CD8-positive, alpha-beta memory T cell (primary cell): ENCODE results near the gene FERMT2. TPM values are rescaled to one million over a fixed set of nuclear protein-coding genes. Genes with fewer than 3 reads are reported as not detected.

Source experiments
- CTCF ChIA-PET: fragments of 350-600 bp; sonication (Branson Sonifier 250); formaldehyde crosslinking; loops from one replicate; lab custom pipeline; 2021; ENCODE audit warnings: antibody characterized with exemption; lab: Charles Lee
- POLR2A ChIA-PET: fragments of 350-600 bp; sonication (Branson Sonifier 250); formaldehyde crosslinking; loops from one replicate; lab custom pipeline; 2021; ENCODE audit warnings: antibody characterized with exemption; lab: Charles Lee
- DNase-seq, 5 donors: peaks; one replicate each; pipeline versions ENCODE4 v3.0.0 to v3.0.0-alpha.2; 2020 to 2022; ENCODE audit warnings: mixed read lengths in 1 of 5
- H3K27ac ChIP-seq: one replicate; pipeline ENCODE4 v1.7.0; 2013; ENCODE audit warnings: low read depth, mild to moderate bottlenecking, low read length, moderate library complexity
- H3K27me3 ChIP-seq: 2 replicates; pipeline ENCODE4 v1.7.0; 2013; ENCODE audit warnings: low read length, mild to moderate bottlenecking; ENCODE audit not compliant: insufficient read depth, poor library complexity, severe bottlenecking
- H3K36me3 ChIP-seq: 2 replicates; pipeline ENCODE4 v1.7.0; 2013; ENCODE audit warnings: mild to moderate bottlenecking, low read length, moderate library complexity; ENCODE audit not compliant: insufficient read depth
- H3K4me1 ChIP-seq: 2 replicates; pipeline ENCODE4 v1.7.0; 2013; ENCODE audit warnings: mild to moderate bottlenecking, low read length, moderate library complexity; ENCODE audit not compliant: insufficient read depth
- H3K4me3 ChIP-seq: 2 replicates; pipeline ENCODE4 v1.7.0; 2013; ENCODE audit warnings: mild to moderate bottlenecking, low read length
- H3K9me3 ChIP-seq: 2 replicates; pipeline ENCODE4 v1.7.0; 2013; ENCODE audit warnings: mild to moderate bottlenecking, low read length
- H3K27ac Mint-ChIP-seq, 8 donors: one replicate each; pipeline ENCODE4 v1.8.0; 2020 to 2021; ENCODE audit warnings: mixed read lengths in 8 of 8, mild to moderate bottlenecking in 6 of 8, inconsistent platforms in 3 of 8, moderate library complexity in 3 of 8
- H3K27me3 Mint-ChIP-seq, 2 donors: one replicate each; pipeline ENCODE4 v1.8.0; 2020 to 2021; ENCODE audit warnings: mixed read lengths in 2 of 2, mild to moderate bottlenecking in 1 of 2, moderate library complexity in 1 of 2
- H3K36me3 Mint-ChIP-seq, 3 donors: one replicate each; pipeline ENCODE4 v1.8.0; 2020 to 2021; ENCODE audit warnings: mixed read lengths in 3 of 3, inconsistent platforms in 1 of 3, mild to moderate bottlenecking in 1 of 3
- H3K4me1 Mint-ChIP-seq, 3 donors: one replicate each; pipeline ENCODE4 v1.8.0; 2020 to 2021; ENCODE audit warnings: mixed read lengths in 3 of 3, inconsistent platforms in 1 of 3, mild to moderate bottlenecking in 1 of 3
- H3K4me3 Mint-ChIP-seq, 7 donors: one replicate each; pipeline ENCODE4 v1.8.0; 2020 to 2021; ENCODE audit warnings: mixed read lengths in 7 of 7, mild to moderate bottlenecking in 6 of 7, moderate library complexity in 4 of 7, inconsistent platforms in 2 of 7
- H3K9me3 Mint-ChIP-seq, 5 donors: one replicate each; pipeline ENCODE4 v1.8.0; 2020 to 2022; ENCODE audit warnings: mixed read lengths in 5 of 5, mild to moderate bottlenecking in 3 of 5, moderate library complexity in 2 of 5, inconsistent platforms in 1 of 5
- polyA plus RNA-seq: library from polyadenylated mRNA; unstranded; fragments of 300-500 nt; fragmentation: Illumina TruSeq; gene quantifications from one replicate; pipeline ENCODE4 v1.2.3, GENCODE V29; 2021
- total RNA-seq, 2 experiments: library from RNA; stranded (reverse); gene quantifications; one replicate each; pipeline ENCODE4 v1.2.3, GENCODE V29; 2021

The FERMT2 gene
- total and polyA plus RNA-seq, 3 experiments from 2014 or later, result 0.51 to 1.7 (median 0.93) TPM

- H3K4me1 Mint-ChIP-seq, result no peaks in the 10 kb centered on the region
- Histone ChIP-seq H3K4me1 (no peaks in the 10 kb centered on the region), H3K27me3 (no peaks in the 10 kb centered on the region), H3K36me3 (no peaks in the 10 kb centered on the region), H3K9me3 (no peaks in the 10 kb centered on the region), H3K4me3 (no peak overlapping the region), H3K27ac (no peak overlapping the region)
- H3K27ac Mint-ChIP-seq, result no peak overlapping the region
- DNase-seq, result no peak
- H3K4me3 Mint-ChIP-seq, result no peak overlapping the region
- H3K9me3 Mint-ChIP-seq, result no peaks in the 10 kb centered on the region
- POLR2A ChIA-PET, result no interaction called here
- H3K27me3 Mint-ChIP-seq, result peaks cover 0 to 26% of the 10 kb centered on the region in 2 donors
- H3K36me3 Mint-ChIP-seq, result no peaks in the 10 kb centered on the region
- CTCF ChIA-PET, result no interaction called here
Observed at GRCh38 chr14:52937869-52938268, 13.0 kb downstream of the FERMT2 start.

GRCh38 chr14:52937306-52937705, 13.5 kb downstream of the FERMT2 start:
- Mint-ChIP-seq H3K36me3 (no peaks in the 10 kb centered on the region), H3K4me3 (no peak overlapping the region), H3K4me1 (no peaks in the 10 kb centered on the region), H3K27ac (no peak overlapping the region), H3K9me3 (no peaks in the 10 kb centered on the region), H3K27me3 (peaks cover 0 to 26% of the 10 kb centered on the region in 2 donors)
- Histone ChIP-seq H3K4me1 (no peaks in the 10 kb centered on the region), H3K36me3 (no peaks in the 10 kb centered on the region), H3K9me3 (no peaks in the 10 kb centered on the region), H3K27ac (no peak overlapping the region), H3K4me3 (no peak overlapping the region), H3K27me3 (no peaks in the 10 kb centered on the region)
- ChIA-PET POLR2A (no interaction called here), CTCF (interaction anchor here (0.6 kb wide), 1 partner anchor 112 kb away, joined by 3 read pairs; no protein-coding TSS in a partner anchor)
- DNase-seq, result no peak

- Histone ChIP-seq H3K27ac (no peak overlapping the region), H3K9me3 (no peaks in the 10 kb centered on the region), H3K27me3 (no peaks in the 10 kb centered on the region), H3K36me3 (no peaks in the 10 kb centered on the region), H3K4me1 (no peaks in the 10 kb centered on the region), H3K4me3 (no peak overlapping the region)
- Mint-ChIP-seq H3K36me3 (no peaks in the 10 kb centered on the region), H3K4me1 (no peaks in the 10 kb centered on the region), H3K4me3 (no peak overlapping the region), H3K27me3 (peaks cover 0 to 26% of the 10 kb centered on the region in 2 donors), H3K27ac (no peak overlapping the region), H3K9me3 (no peaks in the 10 kb centered on the region)
- DNase-seq, result no peak
- CTCF ChIA-PET, result no interaction called here
- POLR2A ChIA-PET, result no interaction called here
Observed at GRCh38 chr14:52936437-52936836, 14.4 kb downstream of the FERMT2 start.

GRCh38 chr14:52935833-52936232, 15.0 kb downstream of the FERMT2 start:
- Mint-ChIP-seq H3K27me3 (peaks cover 0 to 22% of the 10 kb centered on the region in 2 donors), H3K4me1 (no peaks in the 10 kb centered on the region), H3K9me3 (no peaks in the 10 kb centered on the region), H3K4me3 (no peak overlapping the region), H3K36me3 (no peaks in the 10 kb centered on the region), H3K27ac (no peak overlapping the region)
- Histone ChIP-seq H3K4me1 (no peaks in the 10 kb centered on the region), H3K36me3 (no peaks in the 10 kb centered on the region), H3K27me3 (no peaks in the 10 kb centered on the region), H3K9me3 (no peaks in the 10 kb centered on the region), H3K4me3 (no peak overlapping the region), H3K27ac (no peak overlapping the region)
- ChIA-PET CTCF (interaction anchor here (1.0 kb wide), 2 partner anchors 17 to 22 kb away, joined by 3 read pairs; no protein-coding TSS in a partner anchor), POLR2A (no interaction called here)
- DNase-seq, result no peak

- H3K4me3 ChIP-seq, result no peak overlapping the region
- Mint-ChIP-seq H3K9me3 (no peaks in the 10 kb centered on the region), H3K36me3 (no peaks in the 10 kb centered on the region), H3K27ac (no peak overlapping the region), H3K4me3 (no peak overlapping the region), H3K27me3 (peaks cover 0 to 22% of the 10 kb centered on the region in 2 donors), H3K4me1 (no peaks in the 10 kb centered on the region)
- H3K36me3 ChIP-seq, result no peaks in the 10 kb centered on the region
- no peaks in the 10 kb centered on the region for H3K4me1 ChIP-seq
- no peaks in the 10 kb centered on the region for H3K9me3 ChIP-seq
- no peak for DNase-seq
- H3K27ac ChIP-seq, result no peak overlapping the region
- no peaks in the 10 kb centered on the region for H3K27me3 ChIP-seq
- ChIA-PET POLR2A (no interaction called here), CTCF (interaction anchor here (1.0 kb wide), 1 partner anchor 16 kb away, joined by 3 read pairs; no protein-coding TSS in a partner anchor)
Observed at GRCh38 chr14:52934762-52935161, 16.1 kb downstream of the FERMT2 start.

- CTCF ChIA-PET, result no interaction called here
Observed at GRCh38 chr14:52929192-52929807, 21.6 kb downstream of the FERMT2 start.

GRCh38 chr14:52926953-52927352, 23.9 kb downstream of the FERMT2 start:
- Histone ChIP-seq H3K4me1 (no peaks in the 10 kb centered on the region), H3K27me3 (no peaks in the 10 kb centered on the region), H3K27ac (no peak overlapping the region), H3K36me3 (no peaks in the 10 kb centered on the region), H3K4me3 (no peak overlapping the region), H3K9me3 (no peaks in the 10 kb centered on the region)
- peaks cover 11 to 19% of the 10 kb centered on the region in 2 donors for H3K27me3 Mint-ChIP-seq
- H3K27ac Mint-ChIP-seq, result no peak overlapping the region
- no peak overlapping the region for H3K4me3 Mint-ChIP-seq
- CTCF ChIA-PET, result interaction anchor here (1.5 kb wide), 1 partner anchor 9 kb away, joined by 4 read pairs; no protein-coding TSS in a partner anchor
- POLR2A ChIA-PET, result no interaction called here
- H3K36me3 Mint-ChIP-seq, result peaks cover 0 to 16% (median 2%) of the 10 kb centered on the region in 3 donors
- DNase-seq, result no peak
- H3K4me1 Mint-ChIP-seq, result peaks cover 0 to 7% (median 0%) of the 10 kb centered on the region in 3 donors
- H3K9me3 Mint-ChIP-seq, result no peaks in the 10 kb centered on the region

More at GRCh38 chr14:52929192-52929807, 21.6 kb downstream of the FERMT2 start:
- Mint-ChIP-seq H3K27ac (peak overlapping the region in 1 of 8 donors; percentile 4), H3K9me3 (no peaks in the 10 kb centered on the region), H3K36me3 (peaks cover 0 to 15% (median 2%) of the 10 kb centered on the region in 3 donors), H3K4me1 (peaks cover 0 to 2% (median 0%) of the 10 kb centered on the region in 3 donors), H3K27me3 (peaks cover 11 to 17% of the 10 kb centered on the region in 2 donors), H3K4me3 (no peak overlapping the region)
- no peak for DNase-seq
- POLR2A ChIA-PET, result no interaction called here
- Histone ChIP-seq H3K4me3 (no peak overlapping the region), H3K27ac (no peak overlapping the region), H3K36me3 (no peaks in the 10 kb centered on the region), H3K9me3 (no peaks in the 10 kb centered on the region), H3K4me1 (no peaks in the 10 kb centered on the region), H3K27me3 (no peaks in the 10 kb centered on the region)

GRCh38 chr14:52923902-52924575, 26.8 kb downstream of the FERMT2 start:
- Histone ChIP-seq H3K36me3 (no peaks in the 10 kb centered on the region), H3K27ac (no peak overlapping the region), H3K4me1 (peaks cover 6% of the 10 kb centered on the region), H3K4me3 (no peak overlapping the region), H3K9me3 (no peaks in the 10 kb centered on the region), H3K27me3 (no peaks in the 10 kb centered on the region)
- peaks cover 0 to 9% (median under 1%) of the 10 kb centered on the region in 3 donors for H3K36me3 Mint-ChIP-seq
- no peak for DNase-seq
- peaks cover 8 to 18% of the 10 kb centered on the region in 2 donors for H3K27me3 Mint-ChIP-seq
- H3K4me1 Mint-ChIP-seq, result peaks cover 6 to 19% (median 11%) of the 10 kb centered on the region in 3 donors
- POLR2A ChIA-PET, result no interaction called here
- H3K4me3 Mint-ChIP-seq, result no peak overlapping the region
- CTCF ChIA-PET, result interaction anchor here (1.6 kb wide), 1 partner anchor 37 kb away, joined by 7 read pairs; no protein-coding TSS in a partner anchor
- H3K9me3 Mint-ChIP-seq, result no peaks in the 10 kb centered on the region
- H3K27ac Mint-ChIP-seq, result peak overlapping the region in 2 of 8 donors; percentile 21 to 38
